ENCODE data around the gene AHRR. TPM values are rescaled to one million over a fixed set of nuclear protein-coding genes. Genes with fewer than 3 reads are reported as not detected.

The AHRR gene
- total and polyA plus RNA-seq, 10 of the 15 experiments (the other 5 are each of a cell fraction or from before 2014, with no cell fraction given): 0.90 to 35.2 (median 19.2) TPM

DNA sequence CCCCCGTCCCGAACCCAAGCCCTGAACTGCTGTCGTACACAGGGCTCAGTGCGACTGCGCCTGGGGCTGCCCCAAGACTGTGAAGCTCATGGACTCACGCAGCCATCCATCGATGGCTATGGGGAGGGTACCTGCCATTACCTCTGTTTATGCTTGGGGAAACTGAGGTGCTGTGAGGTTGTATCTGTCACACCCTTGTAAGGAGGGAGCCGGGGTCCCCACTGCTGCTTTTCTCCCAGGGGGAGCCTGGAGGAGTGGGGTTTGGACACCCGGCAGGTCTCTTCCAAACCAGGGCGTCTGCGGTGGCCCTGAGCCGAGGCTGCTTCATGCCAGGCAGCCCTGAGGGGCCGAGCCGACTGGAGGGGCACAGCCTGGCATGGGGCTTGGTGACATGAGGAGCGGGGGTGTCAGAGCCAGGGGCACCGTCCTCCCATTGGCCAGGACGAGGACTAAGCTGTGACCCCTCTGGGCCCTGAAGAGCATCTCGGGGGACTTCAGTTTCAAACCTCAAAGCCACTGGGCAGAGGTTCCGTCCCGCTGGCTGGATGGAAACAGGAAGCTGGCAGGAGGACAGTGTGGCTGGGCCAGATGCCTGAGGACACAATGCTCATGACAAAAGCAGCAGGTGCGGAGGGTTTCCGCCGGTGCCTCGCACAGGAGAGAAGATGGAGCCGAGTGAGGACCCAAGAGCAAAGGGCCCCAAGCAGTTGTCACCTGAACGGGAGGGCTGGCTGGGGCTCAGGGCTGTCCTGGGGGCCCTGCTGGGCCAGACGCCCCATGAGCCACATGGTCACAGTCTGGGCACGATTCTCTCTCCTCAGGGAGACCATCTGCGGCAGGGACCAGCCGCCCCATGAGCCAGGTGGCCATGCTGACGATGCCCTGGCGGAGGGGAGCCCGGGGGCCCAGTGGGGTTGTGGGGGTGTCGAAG, 67.0 kb downstream of the AHRR start:
- H3K9me3 ChIP-seq (replicated peaks; ENCODE audit: control insufficient read depth, insufficient read depth, low read length): peaks cover 12% of the 10 kb centered on the region
- H3K9ac ChIP-seq (ENCODE audit: control insufficient read depth, insufficient read depth, low read length): no peak overlapping the region
- ChIA-PET CTCF (no interaction called here), RAD21 (ENCODE audit: unreplicated experiment) (no interaction called here), SMC1A (ENCODE audit: uncharacterized antibody, unreplicated experiment) (interaction anchor here (0.6 to 1.2 kb wide), 3 partner anchors 29 to 72 kb away, joined by 3 to 4 read pairs (median 3); no protein-coding TSS in a partner anchor), POLR2A (no interaction called here)
- peaks cover 11 to 30% of the 10 kb centered on the region in 2 experiments for H3K36me3 ChIP-seq (ENCODE audit: control insufficient read depth in 2 of 2, insufficient read depth in 2 of 2, low read length in 1 of 2)
- no peak for ATAC-seq
- no peak overlapping the region for H3K4me3 ChIP-seq
- H4K20me1 ChIP-seq (ENCODE audit: control insufficient read depth, insufficient read depth): no peaks in the 10 kb centered on the region
- no peak overlapping the region for H3K4me2 ChIP-seq (ENCODE audit: control insufficient read depth, insufficient read depth)
- no peak for DNase-seq (ENCODE audit: low read depth, low spot score)
- intact Hi-C loops (cut with micrococcal nuclease; ENCODE audit: unreplicated experiment) (no loop called here), in situ Hi-C loops (cut with MboI) (no loop called here)
- no TSS peak for BruUV-seq (replicated peaks)
- H3K4me1 ChIP-seq (ENCODE audit: control insufficient read depth, insufficient read depth, low read length): peaks cover 18% of the 10 kb centered on the region
- no peaks in the 10 kb centered on the region for H3K27me3 ChIP-seq (replicated peaks in 1 of 2; ENCODE audit: control insufficient read depth in 2 of 2, insufficient read depth in 2 of 2, low read length in 1 of 2)
- H3K79me2 ChIP-seq (ENCODE audit: control insufficient read depth, insufficient read depth, low read length): peaks cover 10% of the 10 kb centered on the region
- no peak for FAIRE-seq
- no peak overlapping the region for H2AFZ ChIP-seq (ENCODE audit: control insufficient read depth, low read depth, low read length)
- WGBS (ENCODE audit: insufficient coverage, insufficient replicate concordance, low lambda C conversion rate, missing lambda C conversion rate): 67% methylated on average over 31 of the region's 34 CpGs
- TF ChIP-seq POLR2A (IDR thresholded peaks at IDR 0.05; ENCODE audit: low read depth, low read length) (peak; percentile 35; the same call in 1 of the 2 replicates), YY1 (IDR thresholded peaks at IDR 0.05; ENCODE audit: low read depth, low read length) (no peak)
- no peak overlapping the region for H3K27ac ChIP-seq (ENCODE audit: control insufficient read depth, insufficient read depth)

DNA sequence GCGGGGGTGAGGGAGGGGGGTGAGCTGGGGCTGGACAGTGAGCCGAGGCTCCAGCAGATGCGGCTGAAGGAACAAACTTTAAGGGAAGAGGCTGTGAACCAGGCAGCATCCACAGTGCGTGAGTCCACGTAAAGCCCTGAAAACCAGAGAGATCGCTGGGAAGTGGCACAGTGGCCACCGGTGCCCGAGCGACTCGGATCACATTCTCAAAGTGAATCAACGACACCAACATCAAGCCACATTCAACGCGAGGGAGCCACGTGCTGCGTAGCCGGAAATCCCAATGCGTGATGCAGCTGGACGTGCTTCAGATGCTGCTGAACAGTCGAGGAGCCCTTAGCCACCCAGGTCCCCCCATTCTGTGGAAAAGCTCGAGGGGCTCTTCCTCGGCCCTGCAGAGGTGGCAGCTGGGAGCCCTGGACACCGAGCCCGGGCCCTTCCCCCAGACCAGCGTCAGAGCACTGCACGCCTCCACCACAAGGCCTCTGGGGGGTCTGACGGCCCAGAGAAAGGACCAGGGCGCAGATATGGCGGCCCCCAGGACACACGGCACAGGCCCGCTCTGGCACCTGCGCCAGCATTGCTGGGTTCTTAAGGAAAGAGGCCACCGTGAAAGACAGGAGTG, 67.8 kb downstream of the AHRR start:
- intact Hi-C loops (cut with micrococcal nuclease; ENCODE audit: unreplicated experiment) (no loop called here), in situ Hi-C loops (cut with MboI) (no loop called here)
- Histone ChIP-seq H3K4me3 (no peak overlapping the region), H3K4me1 (ENCODE audit: control insufficient read depth, insufficient read depth, low read length) (peaks cover 21% of the 10 kb centered on the region), H4K20me1 (ENCODE audit: control insufficient read depth, insufficient read depth) (no peaks in the 10 kb centered on the region), H3K4me2 (ENCODE audit: control insufficient read depth, insufficient read depth) (no peak overlapping the region), H3K27me3 (replicated peaks in 1 of 2; ENCODE audit: control insufficient read depth in 2 of 2, insufficient read depth in 2 of 2, low read length in 1 of 2) (no peaks in the 10 kb centered on the region), H3K9ac (ENCODE audit: control insufficient read depth, insufficient read depth, low read length) (no peak overlapping the region), H3K9me3 (replicated peaks; ENCODE audit: control insufficient read depth, insufficient read depth, low read length) (peaks cover 8% of the 10 kb centered on the region), H3K27ac (ENCODE audit: control insufficient read depth, insufficient read depth) (no peak overlapping the region), H3K79me2 (ENCODE audit: control insufficient read depth, insufficient read depth, low read length) (peaks cover 11% of the 10 kb centered on the region), H2AFZ (ENCODE audit: control insufficient read depth, low read depth, low read length) (no peak overlapping the region), H3K36me3 (ENCODE audit: control insufficient read depth in 2 of 2, insufficient read depth in 2 of 2, low read length in 1 of 2) (peaks cover 7 to 30% of the 10 kb centered on the region in 2 experiments)
- WGBS (ENCODE audit: insufficient coverage, insufficient replicate concordance, low lambda C conversion rate, missing lambda C conversion rate): 90% methylated on average over 31 of the region's 32 CpGs
- DNase-seq (ENCODE audit: low read depth, low spot score): no peak
- RAD21 ChIA-PET (ENCODE audit: unreplicated experiment): no interaction called here
- no peak for TF ChIP-seq SUPT20H (IDR thresholded peaks at IDR 0.05; ENCODE audit: borderline replicate concordance, control insufficient read depth, low read depth, low read length)
- TF ChIP-seq, protein P1, sequence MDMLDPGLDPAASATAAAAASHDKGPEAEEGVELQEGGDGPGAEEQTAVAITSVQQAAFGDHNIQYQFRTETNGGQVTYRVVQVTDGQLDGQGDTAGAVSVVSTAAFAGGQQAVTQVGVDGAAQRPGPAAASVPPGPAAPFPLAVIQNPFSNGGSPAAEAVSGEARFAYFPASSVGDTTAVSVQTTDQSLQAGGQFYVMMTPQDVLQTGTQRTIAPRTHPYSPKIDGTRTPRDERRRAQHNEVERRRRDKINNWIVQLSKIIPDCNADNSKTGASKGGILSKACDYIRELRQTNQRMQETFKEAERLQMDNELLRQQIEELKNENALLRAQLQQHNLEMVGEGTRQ (IDR thresholded peaks at IDR 0.05; ENCODE audit: borderline replicate concordance, low read depth, low read length): no peak
- no peak for TF ChIP-seq HDAC2 (IDR thresholded peaks at IDR 0.05)
- TF ChIP-seq POLR2A (IDR thresholded peaks at IDR 0.05; ENCODE audit: low read depth, low read length): peak; percentile 21; the same call in 1 of the 2 replicates
- no peak for TF ChIP-seq JUND (IDR thresholded peaks at IDR 0.05; ENCODE audit: low read depth, low read length)
- SMC1A ChIA-PET (ENCODE audit: uncharacterized antibody, unreplicated experiment): interaction anchor here (1.2 kb wide), 1 partner anchor 28 kb away, joined by 4 read pairs; no protein-coding TSS in a partner anchor
- no peak for FAIRE-seq
- no TSS peak for BruUV-seq (replicated peaks)
- CTCF ChIA-PET: interaction anchor here (0.6 kb wide), 1 partner anchor 36 kb away, joined by 4 read pairs; no protein-coding TSS in a partner anchor
- POLR2A ChIA-PET: no interaction called here
- ATAC-seq: no peak

Data from GM12878 (cell line).